K562 (cell line): Measurements from ENCODE around the gene HAUS1. TPM values are rescaled to one million over a fixed set of nuclear protein-coding genes. Genes with fewer than 3 reads are reported as not detected.

Experiments
- CREB3L1 ChIP-seq: fragments of 450-650 bp; IDR thresholded peaks from 2 replicates; pipeline ENCODE4 v1.6.1; 2014; ENCODE audit warnings: low read depth, mild to moderate bottlenecking, moderate library complexity, borderline replicate concordance
- CTBP1 ChIP-seq: fragments of 450-650 bp; IDR thresholded peaks from 2 replicates; pipeline ENCODE4 v1.6.1; 2016; ENCODE audit warnings: borderline replicate concordance
- EP400 ChIP-seq: fragments of 450-650 bp; IDR thresholded peaks from 2 replicates; pipeline ENCODE4 v1.6.1; 2017; ENCODE audit warnings: antibody characterized with exemption, mild to moderate bottlenecking, moderate library complexity
- ETV5 ChIP-seq: sonication (generic); formaldehyde crosslinking; IDR thresholded peaks from 2 replicates; pipeline ENCODE4 v1.4.0; 2020; ENCODE audit warnings: low read depth, mild to moderate bottlenecking, missing genetic modification reagents
- HCFC1 ChIP-seq: IDR thresholded peaks from 2 replicates; pipeline ENCODE4 v1.6.1; 2012; ENCODE audit warnings: low read depth, low read length, improper control_type of control experiment
- HMGN3 ChIP-seq: IDR thresholded peaks from 2 replicates; pipeline ENCODE4 v1.6.1; 2011; ENCODE audit warnings: borderline replicate concordance, low read depth, mild to moderate bottlenecking, mixed read lengths, low read length; ENCODE audit not compliant: insufficient read length; ENCODE audit errors: extremely low read depth
- KDM5B ChIP-seq: fragments of 200-600 bp; sonication (generic); IDR thresholded peaks from 2 replicates; pipeline ENCODE4 v1.6.1; 2012; ENCODE audit warnings: low read depth, mild to moderate bottlenecking, moderate library complexity, low read length, control low read depth, inconsistent platforms; ENCODE audit not compliant: insufficient replicate concordance
- NFRKB ChIP-seq: fragments of 450-650 bp; IDR thresholded peaks from 2 replicates; pipeline ENCODE4 v1.6.1; 2016; ENCODE audit warnings: low read depth
- POLR2H ChIP-seq: IDR thresholded peaks from 2 replicates; pipeline ENCODE4 v1.6.1; 2016; ENCODE audit warnings: missing genetic modification characterization, low read depth, mild to moderate bottlenecking, control low read depth, missing compliant biosample characterization, moderate library complexity
- PRDM10 ChIP-seq: fragments of 450-650 bp; IDR thresholded peaks from 2 replicates; pipeline ENCODE4 v1.6.1; 2018; ENCODE audit not compliant: partially characterized antibody
- RB1 ChIP-seq: fragments of 450-650 bp; IDR thresholded peaks from 2 replicates; pipeline ENCODE4 v1.6.1; 2017; ENCODE audit warnings: low read depth, mild to moderate bottlenecking
- ZNF280A ChIP-seq: fragments of 450-650 bp; IDR thresholded peaks from 2 replicates; pipeline ENCODE4 v1.6.1; 2018; ENCODE audit warnings: mild to moderate bottlenecking, low read depth; ENCODE audit not compliant: partially characterized antibody
- ZNF518B ChIP-seq: fragments of 250-450 bp; sonication (Bioruptor Pico); IDR thresholded peaks from 2 replicates; pipeline ENCODE4 v1.5.0; 2021; ENCODE audit warnings: mild to moderate bottlenecking, moderate library complexity
- polyA plus RNA-seq, 8 experiments: library from polyadenylated mRNA; depleted of rRNA in 4 of 8; stranded (reverse) in 5 of 8; unstranded in 3 of 8; fragments of >200 nt; fragmentation: Nextera tagmentation in 2 of 8; fragmentation: Illumina TruSeq in 1 of 8; extraction: Ambion mirVana in 2 of 8; extraction: Trizol in 1 of 8; gene quantifications; 2 replicates each; pipeline versions ENCODE4 v1.2.1 to v1.2.3, GENCODE V29; 2011 to 2014; ENCODE audit warnings: inconsistent platforms in 1 of 8, missing spikeins in 1 of 8
- total RNA-seq, 7 experiments: library from RNA; depleted of rRNA in 6 of 7; stranded (reverse); fragments of >200 nt in 6 of 7; fragmentation: Illumina TruSeq in 2 of 7; extraction: Trizol in 2 of 7; gene quantifications; 2 replicates each; pipeline versions ENCODE4 v1.2.1 to v1.2.3, GENCODE V29; 2011 to 2021; ENCODE audit warnings: low replicate concordance in 1 of 7

The HAUS1 gene
- total and polyA plus RNA-seq, 9 of the 15 experiments (the other 6 are each of a cell fraction or from before 2014, with no cell fraction given), result 45.6 to 135 (median 76.3) TPM

- TF ChIP-seq HCFC1, result peak; percentile 85
- TF ChIP-seq EP400, result peak; percentile 51
- peak; percentile 73 for TF ChIP-seq KDM5B
- TF ChIP-seq CTBP1, result peak; percentile 18; the same call in 1 of the 2 replicates
- peak; percentile 79 for TF ChIP-seq PRDM10
- TF ChIP-seq ETV5 (CRISPR knock-in tag), result 0 out of 2 replicates have a peak, but pooled peaks have one; percentile 14
- TF ChIP-seq ZNF280A, result no peak
- peak; percentile 44 for TF ChIP-seq HMGN3
- peak; percentile 70; the same call in 1 of the 2 replicates for TF ChIP-seq RB1
- TF ChIP-seq POLR2H (tag), result peak; percentile 48
- no peak for TF ChIP-seq ZNF518B
- TF ChIP-seq NFRKB, result 0 out of 2 replicates have a peak, but pooled peaks have one; percentile 29
- TF ChIP-seq CREB3L1, result peak; percentile 36; the same call in 1 of the 2 replicates
These were observed at the start of gene HAUS1 (continued) for GRCh38 chr18:46104128-46104911.
